Spinal cord (tissue), 10 donors: Measurements from ENCODE around the gene SUCLG1. TPM values are rescaled to one million over a fixed set of nuclear protein-coding genes. Genes with fewer than 3 reads are reported as not detected.
A peak's percentile ranks its signal among the peaks of the same experiment; 100 is the strongest.

Experiments used
- DNase-seq, 6 donors: peaks; one replicate each; pipeline versions ENCODE4 v3.0.0 to v3.0.0-alpha.2; 2013 to 2015; ENCODE audit warnings: low spot score in 6 of 6, low read depth in 4 of 6
- H3K27ac ChIP-seq: one replicate; pipeline ENCODE4 v1.5.1; 2013; ENCODE audit warnings: low read depth, low read length, control low read depth
- H3K27me3 ChIP-seq: one replicate; pipeline ENCODE4 v1.6.1; 2013; ENCODE audit warnings: low read length; ENCODE audit not compliant: control insufficient read depth, insufficient read depth
- H3K36me3 ChIP-seq: one replicate; pipeline ENCODE4 v1.6.1; 2013; ENCODE audit warnings: low read length; ENCODE audit not compliant: control insufficient read depth, insufficient read depth
- H3K4me1 ChIP-seq: one replicate; pipeline ENCODE4 v1.6.1; 2013; ENCODE audit warnings: low read length; ENCODE audit not compliant: control insufficient read depth, insufficient read depth
- H3K4me3 ChIP-seq: one replicate; pipeline ENCODE4 v1.5.1; 2013; ENCODE audit warnings: low read depth, low read length, control low read depth
- H3K9me3 ChIP-seq: one replicate; pipeline ENCODE4 v1.6.1; 2013; ENCODE audit warnings: low read length; ENCODE audit not compliant: control insufficient read depth, insufficient read depth
- WGBS: methylation state at CpG from one replicate; pipeline ENCODE4 v1.1.5; 2013; ENCODE audit warnings: missing lambda C conversion rate; ENCODE audit not compliant: insufficient coverage; 5-methylcytosine and 5-hydroxymethylcytosine counted together
- polyA plus RNA-seq, 2 donors: library from polyadenylated mRNA; unstranded; fragments of 120-200 nt; gene quantifications; one replicate each; pipeline ENCODE4 v1.2.1, GENCODE V29; 2013; ENCODE audit not compliant: insufficient read length in 2 of 2
- total RNA-seq, 2 donors: library from RNA; depleted of rRNA in 1 of 2; stranded (reverse); fragments of 120-200 nt in 1 of 2; fragments of >200 nt in 1 of 2; gene quantifications; one replicate each; pipeline versions ENCODE4 v1.2.3 to v1.2.4, GENCODE V29; 2013 to 2014
- donor health status: healthy.

SUCLG1 gene
- total and polyA plus RNA-seq, 4 donors = 76.2 to 120 (median 98.9) TPM

- Histone ChIP-seq H3K27me3 (no peaks in the 10 kb centered on the region), H3K4me3 (no peak overlapping the region), H3K4me1 (no peaks in the 10 kb centered on the region), H3K9me3 (no peaks in the 10 kb centered on the region), H3K36me3 (peaks cover 2% of the 10 kb centered on the region), H3K27ac (no peak overlapping the region)
- WGBS = no CpG with 5 or more reads among the region's 3 CpGs
- DNase-seq = no peak
Measured at GRCh38 chr2:84452624-84453023, 6.5 kb downstream of the SUCLG1 start.

GRCh38 chr2:84451579-84451978 is 7.5 kb downstream of the SUCLG1 start:
- H3K4me1 ChIP-seq = no peaks in the 10 kb centered on the region
- no peaks in the 10 kb centered on the region for H3K27me3 ChIP-seq
- H3K4me3 ChIP-seq = no peak overlapping the region
- no peak overlapping the region for H3K27ac ChIP-seq
- H3K36me3 ChIP-seq = peaks cover 3% of the 10 kb centered on the region
- no peak for DNase-seq
- H3K9me3 ChIP-seq = no peaks in the 10 kb centered on the region
- 100% methylated on average over 1 of the region's 2 CpGs for WGBS

- H3K9me3 ChIP-seq = no peaks in the 10 kb centered on the region
- H3K4me3 ChIP-seq = no peak overlapping the region
- no peaks in the 10 kb centered on the region for H3K27me3 ChIP-seq
- DNase-seq = no peak
- 75% methylated on average over 2 of the region's 2 CpGs for WGBS
- no peak overlapping the region for H3K27ac ChIP-seq
- H3K4me1 ChIP-seq = no peaks in the 10 kb centered on the region
- H3K36me3 ChIP-seq = peaks cover 3% of the 10 kb centered on the region
Measured at GRCh38 chr2:84450288-84451227, 8.5 kb downstream of the SUCLG1 start.

- H3K9me3 ChIP-seq = no peaks in the 10 kb centered on the region
- no peak for DNase-seq
- H3K4me3 ChIP-seq = no peak overlapping the region
- no peaks in the 10 kb centered on the region for H3K4me1 ChIP-seq
- H3K27ac ChIP-seq = no peak overlapping the region
- no peaks in the 10 kb centered on the region for H3K27me3 ChIP-seq
- peaks cover 3% of the 10 kb centered on the region for H3K36me3 ChIP-seq
- 57% methylated on average over 3 of the region's 6 CpGs for WGBS
Measured at GRCh38 chr2:84449711-84450110, 9.4 kb downstream of the SUCLG1 start.

- no peaks in the 10 kb centered on the region for H3K27me3 ChIP-seq
- no peak overlapping the region for H3K27ac ChIP-seq
- H3K36me3 ChIP-seq = peaks cover 3% of the 10 kb centered on the region
- no CpG with 5 or more reads among the region's 3 CpGs for WGBS
- H3K4me1 ChIP-seq = no peaks in the 10 kb centered on the region
- DNase-seq = no peak
- H3K4me3 ChIP-seq = no peak overlapping the region
- no peaks in the 10 kb centered on the region for H3K9me3 ChIP-seq
Measured at GRCh38 chr2:84449055-84449454, 10.0 kb downstream of the SUCLG1 start.

- Histone ChIP-seq H3K27ac (peak overlapping the region; percentile 36), H3K4me3 (no peak overlapping the region), H3K9me3 (no peaks in the 10 kb centered on the region), H3K4me1 (no peaks in the 10 kb centered on the region), H3K36me3 (peaks cover 7% of the 10 kb centered on the region), H3K27me3 (no peaks in the 10 kb centered on the region)
- DNase-seq = peak in 3 of 6 donors; percentile 17 to 80 (median 64)
Measured at GRCh38 chr2:84443477-84443876, 15.6 kb downstream of the SUCLG1 start.

GRCh38 chr2:84442888-84443287 is 16.2 kb downstream of the SUCLG1 start:
- Histone ChIP-seq H3K27me3 (no peaks in the 10 kb centered on the region), H3K36me3 (peaks cover 7% of the 10 kb centered on the region), H3K9me3 (no peaks in the 10 kb centered on the region), H3K27ac (peak overlapping the region; percentile 35), H3K4me3 (no peak overlapping the region), H3K4me1 (no peaks in the 10 kb centered on the region)
- no peak for DNase-seq
- 100% methylated on average over 1 of the region's 3 CpGs for WGBS

- DNase-seq = no peak
- Histone ChIP-seq H3K36me3 (peaks cover 4% of the 10 kb centered on the region), H3K9me3 (no peaks in the 10 kb centered on the region), H3K4me3 (no peak overlapping the region), H3K27ac (no peak overlapping the region), H3K27me3 (no peaks in the 10 kb centered on the region), H3K4me1 (no peaks in the 10 kb centered on the region)
- WGBS = no CpG with 5 or more reads among the region's 1 CpG
Measured at GRCh38 chr2:84441505-84441904, 17.6 kb downstream of the SUCLG1 start.

- Histone ChIP-seq H3K27ac (no peak overlapping the region), H3K36me3 (peaks cover 4% of the 10 kb centered on the region), H3K27me3 (no peaks in the 10 kb centered on the region), H3K4me3 (no peak overlapping the region), H3K9me3 (no peaks in the 10 kb centered on the region), H3K4me1 (peaks cover 3% of the 10 kb centered on the region)
- peak in 3 of 6 donors; percentile 17 to 79 (median 23) for DNase-seq
- 37% methylated on average over 2 of the region's 4 CpGs for WGBS
Measured at GRCh38 chr2:84441036-84441435, 18.0 kb downstream of the SUCLG1 start.
